DND-41 (cell line): ENCODE measurements around the gene PSEN1.

Source experiments
- EZH2 ChIP-seq: IDR thresholded peaks from 3 replicates; pipeline ENCODE4 v1.6.1; 2012; ENCODE audit warnings: borderline replicate concordance, low read depth, mild to moderate bottlenecking, moderate library complexity, low read length, inconsistent platforms; ENCODE audit not compliant: severe bottlenecking
- TF ChIP-seq, protein P1 (sequence below): IDR thresholded peaks from 2 replicates; pipeline ENCODE4 v1.5.1; 2012; ENCODE audit warnings: borderline replicate concordance, low read length, moderate library complexity, mild to moderate bottlenecking; ENCODE audit not compliant: poor library complexity, severe bottlenecking; ENCODE audit errors: extremely low read depth

GRCh38 chr14:73136085-73136386 lies 271 bp upstream of the PSEN1 start:
- TF ChIP-seq, protein P1, sequence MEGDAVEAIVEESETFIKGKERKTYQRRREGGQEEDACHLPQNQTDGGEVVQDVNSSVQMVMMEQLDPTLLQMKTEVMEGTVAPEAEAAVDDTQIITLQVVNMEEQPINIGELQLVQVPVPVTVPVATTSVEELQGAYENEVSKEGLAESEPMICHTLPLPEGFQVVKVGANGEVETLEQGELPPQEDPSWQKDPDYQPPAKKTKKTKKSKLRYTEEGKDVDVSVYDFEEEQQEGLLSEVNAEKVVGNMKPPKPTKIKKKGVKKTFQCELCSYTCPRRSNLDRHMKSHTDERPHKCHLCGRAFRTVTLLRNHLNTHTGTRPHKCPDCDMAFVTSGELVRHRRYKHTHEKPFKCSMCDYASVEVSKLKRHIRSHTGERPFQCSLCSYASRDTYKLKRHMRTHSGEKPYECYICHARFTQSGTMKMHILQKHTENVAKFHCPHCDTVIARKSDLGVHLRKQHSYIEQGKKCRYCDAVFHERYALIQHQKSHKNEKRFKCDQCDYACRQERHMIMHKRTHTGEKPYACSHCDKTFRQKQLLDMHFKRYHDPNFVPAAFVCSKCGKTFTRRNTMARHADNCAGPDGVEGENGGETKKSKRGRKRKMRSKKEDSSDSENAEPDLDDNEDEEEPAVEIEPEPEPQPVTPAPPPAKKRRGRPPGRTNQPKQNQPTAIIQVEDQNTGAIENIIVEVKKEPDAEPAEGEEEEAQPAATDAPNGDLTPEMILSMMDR = no peak
- no peak for TF ChIP-seq EZH2
